Osteoblast (primary cell): ENCODE measurements around the gene COL15A1. TPM values are rescaled to one million over a fixed set of nuclear protein-coding genes. Genes with fewer than 3 reads are reported as not detected.

Experiments used
- DNase-seq: peaks from one replicate; pipeline ENCODE4 v3.0.0; 2011; ENCODE audit warnings: low spot score, mixed read lengths; ENCODE audit not compliant: insufficient read length; ENCODE audit errors: missing footprints
- H2AFZ ChIP-seq: 2 replicates; pipeline ENCODE4 v1.6.0; 2011; ENCODE audit warnings: mild to moderate bottlenecking, low read length
- H3K27ac ChIP-seq: 2 replicates; pipeline ENCODE4 v1.5.1; 2011; ENCODE audit warnings: mild to moderate bottlenecking, low read depth, low read length, moderate library complexity
- H3K27me3 ChIP-seq: 2 replicates; pipeline ENCODE4 v1.6.0; 2012; ENCODE audit warnings: mild to moderate bottlenecking, control low read depth, inconsistent platforms, low read length, moderate library complexity; ENCODE audit not compliant: insufficient read depth
- H3K36me3 ChIP-seq: 2 replicates; pipeline ENCODE4 v1.5.1; 2011; ENCODE audit warnings: mild to moderate bottlenecking, low read length, control low read depth, moderate library complexity; ENCODE audit not compliant: insufficient read depth
- H3K4me1 ChIP-seq: 2 replicates; pipeline ENCODE4 v1.5.1; 2011; ENCODE audit warnings: mild to moderate bottlenecking, low read length, control low read depth, moderate library complexity; ENCODE audit not compliant: insufficient read depth
- H3K4me2 ChIP-seq: 2 replicates; pipeline ENCODE4 v1.6.0; 2011; ENCODE audit warnings: mild to moderate bottlenecking, low read length; ENCODE audit not compliant: insufficient read depth
- H3K4me3 ChIP-seq: fragments of 200-600 bp; sonication (generic); 3 replicates; pipeline ENCODE4 v1.5.1; 2012; ENCODE audit warnings: mild to moderate bottlenecking, low read length, inconsistent platforms; ENCODE audit not compliant: insufficient read depth
- H3K79me2 ChIP-seq: 2 replicates; pipeline ENCODE4 v1.6.0; 2012; ENCODE audit warnings: mild to moderate bottlenecking, low read length, control low read depth, inconsistent platforms; ENCODE audit not compliant: insufficient read depth
- H3K9me3 ChIP-seq: 2 replicates; pipeline ENCODE4 v1.5.1; 2011; ENCODE audit warnings: low read depth, low read length, control low read depth
- H4K20me1 ChIP-seq: 2 replicates; pipeline ENCODE4 v1.6.0; 2012; ENCODE audit warnings: mild to moderate bottlenecking, low read length, control low read depth; ENCODE audit not compliant: insufficient read depth
- total RNA-seq: library from RNA; depleted of rRNA; stranded (reverse); fragments of >200 nt; gene quantifications from 2 replicates; pipeline ENCODE4 v1.2.3, GENCODE V29; 2012
- TF ChIP-seq, protein P1 (sequence below): IDR thresholded peaks from 2 replicates; pipeline ENCODE4 v1.5.1; 2011; ENCODE audit warnings: mild to moderate bottlenecking, low read depth, low read length, moderate library complexity; ENCODE audit errors: extremely low read depth

COL15A1 gene
- total RNA-seq, 1 donor, result 29.3 TPM

DNA sequence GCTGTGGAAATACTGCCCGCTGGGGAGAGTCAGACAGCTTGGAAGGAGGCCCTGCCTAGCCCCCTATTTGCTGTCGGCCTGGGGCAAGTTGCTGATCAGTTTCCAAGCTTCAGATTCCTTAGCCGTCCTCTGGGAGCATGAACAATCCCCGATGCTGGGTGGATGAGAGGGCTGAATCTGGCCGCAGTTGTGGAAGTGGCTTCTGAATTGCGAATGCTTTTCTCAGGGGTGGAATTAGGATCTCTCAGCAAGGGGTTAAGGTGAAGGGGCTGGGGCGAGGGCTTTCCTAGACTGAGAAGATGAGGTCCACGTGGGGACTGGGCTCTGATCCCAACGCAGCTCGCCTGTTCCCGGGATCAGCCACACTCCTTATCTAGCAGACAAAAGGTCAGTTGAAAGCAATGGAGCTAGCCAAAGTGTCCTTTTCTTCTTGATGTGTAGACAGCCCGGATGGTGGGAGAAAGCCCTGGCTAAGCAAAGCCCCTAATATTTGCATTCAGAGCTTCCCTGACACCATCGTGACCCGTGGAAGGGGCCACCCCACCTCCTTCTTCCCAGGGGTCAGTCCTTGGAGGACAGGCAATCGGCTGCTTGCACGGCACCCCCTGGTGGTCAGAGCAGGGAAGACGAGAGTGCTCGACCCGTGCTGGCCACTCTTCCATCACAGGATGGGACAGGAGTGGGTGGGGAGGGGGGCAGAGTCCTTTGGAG lies 54.9 kb downstream of the COL15A1 start:
- Histone ChIP-seq H3K27me3 (peaks cover 46% of the 10 kb centered on the region), H3K9me3 (no peaks in the 10 kb centered on the region), H3K4me3 (peak overlapping the region; percentile 50), H3K4me1 (peaks cover 40% of the 10 kb centered on the region), H2AFZ (peak overlapping the region; percentile 33), H3K79me2 (no peaks in the 10 kb centered on the region), H3K27ac (peak overlapping the region; percentile 58), H3K36me3 (no peaks in the 10 kb centered on the region), H3K4me2 (peak overlapping the region; percentile 73), H4K20me1 (no peaks in the 10 kb centered on the region)
- TF ChIP-seq, protein P1, sequence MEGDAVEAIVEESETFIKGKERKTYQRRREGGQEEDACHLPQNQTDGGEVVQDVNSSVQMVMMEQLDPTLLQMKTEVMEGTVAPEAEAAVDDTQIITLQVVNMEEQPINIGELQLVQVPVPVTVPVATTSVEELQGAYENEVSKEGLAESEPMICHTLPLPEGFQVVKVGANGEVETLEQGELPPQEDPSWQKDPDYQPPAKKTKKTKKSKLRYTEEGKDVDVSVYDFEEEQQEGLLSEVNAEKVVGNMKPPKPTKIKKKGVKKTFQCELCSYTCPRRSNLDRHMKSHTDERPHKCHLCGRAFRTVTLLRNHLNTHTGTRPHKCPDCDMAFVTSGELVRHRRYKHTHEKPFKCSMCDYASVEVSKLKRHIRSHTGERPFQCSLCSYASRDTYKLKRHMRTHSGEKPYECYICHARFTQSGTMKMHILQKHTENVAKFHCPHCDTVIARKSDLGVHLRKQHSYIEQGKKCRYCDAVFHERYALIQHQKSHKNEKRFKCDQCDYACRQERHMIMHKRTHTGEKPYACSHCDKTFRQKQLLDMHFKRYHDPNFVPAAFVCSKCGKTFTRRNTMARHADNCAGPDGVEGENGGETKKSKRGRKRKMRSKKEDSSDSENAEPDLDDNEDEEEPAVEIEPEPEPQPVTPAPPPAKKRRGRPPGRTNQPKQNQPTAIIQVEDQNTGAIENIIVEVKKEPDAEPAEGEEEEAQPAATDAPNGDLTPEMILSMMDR, result peak; percentile 88
- DNase-seq, result peak; percentile 93

DNA sequence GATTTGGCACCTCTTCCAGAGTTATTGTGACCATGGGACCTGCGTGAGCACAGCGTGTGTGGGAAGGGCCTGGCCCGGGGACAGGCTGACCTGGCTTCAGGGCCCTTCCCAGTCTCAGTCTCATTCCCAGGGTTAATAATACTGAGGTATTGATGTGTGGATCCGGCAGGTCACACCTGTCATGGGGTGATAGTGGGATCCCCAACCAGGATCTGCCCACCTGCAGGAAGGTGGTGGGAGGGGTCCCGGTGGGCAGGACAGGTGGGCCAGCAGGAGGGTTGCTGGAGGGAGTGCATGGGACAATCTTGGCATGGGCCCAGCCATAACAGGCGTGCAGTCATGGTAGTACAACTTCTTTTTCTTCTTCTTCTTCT lies 55.4 kb downstream of the COL15A1 start:
- H3K4me3 ChIP-seq, result no peak overlapping the region
- no peaks in the 10 kb centered on the region for H3K79me2 ChIP-seq
- TF ChIP-seq, protein P1, result no peak
- peaks cover 45% of the 10 kb centered on the region for H3K27me3 ChIP-seq
- DNase-seq, result no peak
- no peak overlapping the region for H2AFZ ChIP-seq
- peak overlapping the region; percentile 73 for H3K4me2 ChIP-seq
- H3K4me1 ChIP-seq, result peaks cover 40% of the 10 kb centered on the region
- no peaks in the 10 kb centered on the region for H4K20me1 ChIP-seq
- no peaks in the 10 kb centered on the region for H3K9me3 ChIP-seq
- no peak overlapping the region for H3K27ac ChIP-seq
- no peaks in the 10 kb centered on the region for H3K36me3 ChIP-seq

DNA sequence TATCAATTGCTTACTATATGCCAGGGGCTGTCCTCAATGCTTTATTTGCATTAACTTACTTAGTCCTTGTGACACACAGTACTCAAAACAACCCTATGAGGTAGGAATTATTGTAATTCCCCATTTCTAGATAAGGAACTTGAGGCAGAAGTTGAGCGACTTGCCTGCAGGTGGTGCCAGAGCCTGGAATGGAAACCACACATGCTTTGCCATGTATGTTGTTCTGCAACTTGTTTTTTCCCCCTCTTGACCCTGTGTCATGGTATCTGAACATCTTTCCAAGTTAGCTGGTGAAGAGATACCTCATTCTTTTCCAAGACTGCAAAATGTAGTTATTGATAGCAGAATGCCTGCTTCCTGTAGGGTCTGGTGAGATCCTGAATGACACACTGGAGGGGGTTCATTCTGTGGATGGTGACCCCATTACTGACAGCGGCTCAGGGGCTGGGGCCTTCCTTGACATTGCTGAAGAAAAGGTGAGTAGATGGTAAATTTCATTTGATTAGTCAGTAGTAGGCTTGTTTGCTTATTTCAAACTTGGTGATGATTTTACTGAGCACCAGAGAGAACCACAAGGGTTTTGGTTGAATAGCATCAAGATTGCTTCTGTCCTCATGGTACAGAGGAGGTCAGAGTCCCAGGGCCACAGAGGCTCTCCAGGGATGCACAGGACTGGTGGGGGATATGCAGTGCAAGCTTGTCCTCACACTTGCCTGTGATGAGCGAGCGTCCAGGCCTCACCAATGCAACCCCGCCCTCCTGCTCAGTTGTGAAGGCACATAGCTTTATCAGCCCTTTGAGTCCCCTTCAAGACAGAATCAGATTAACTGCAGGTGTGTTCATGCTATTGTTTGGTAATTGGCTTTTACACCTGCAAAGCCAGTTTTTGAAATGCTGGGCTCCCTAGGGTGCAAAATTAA lies 57.0 kb downstream of the COL15A1 start:
- Histone ChIP-seq H2AFZ (no peak overlapping the region), H3K36me3 (no peaks in the 10 kb centered on the region)
- peak; percentile 93 for DNase-seq

More for the DNA sequence above, 57.0 kb downstream of the COL15A1 start:
- H4K20me1 ChIP-seq, result no peaks in the 10 kb centered on the region
- H3K79me2 ChIP-seq, result no peaks in the 10 kb centered on the region
- H3K27me3 ChIP-seq, result peaks cover 31% of the 10 kb centered on the region
- H3K4me2 ChIP-seq, result no peak overlapping the region
- TF ChIP-seq, protein P1, result peak; percentile 89
- H3K27ac ChIP-seq, result no peak overlapping the region
- H3K4me3 ChIP-seq, result no peak overlapping the region
- H3K4me1 ChIP-seq, result peaks cover 35% of the 10 kb centered on the region
- no peaks in the 10 kb centered on the region for H3K9me3 ChIP-seq
